Measurements from ENCODE around the gene NDRG4.

DNA sequence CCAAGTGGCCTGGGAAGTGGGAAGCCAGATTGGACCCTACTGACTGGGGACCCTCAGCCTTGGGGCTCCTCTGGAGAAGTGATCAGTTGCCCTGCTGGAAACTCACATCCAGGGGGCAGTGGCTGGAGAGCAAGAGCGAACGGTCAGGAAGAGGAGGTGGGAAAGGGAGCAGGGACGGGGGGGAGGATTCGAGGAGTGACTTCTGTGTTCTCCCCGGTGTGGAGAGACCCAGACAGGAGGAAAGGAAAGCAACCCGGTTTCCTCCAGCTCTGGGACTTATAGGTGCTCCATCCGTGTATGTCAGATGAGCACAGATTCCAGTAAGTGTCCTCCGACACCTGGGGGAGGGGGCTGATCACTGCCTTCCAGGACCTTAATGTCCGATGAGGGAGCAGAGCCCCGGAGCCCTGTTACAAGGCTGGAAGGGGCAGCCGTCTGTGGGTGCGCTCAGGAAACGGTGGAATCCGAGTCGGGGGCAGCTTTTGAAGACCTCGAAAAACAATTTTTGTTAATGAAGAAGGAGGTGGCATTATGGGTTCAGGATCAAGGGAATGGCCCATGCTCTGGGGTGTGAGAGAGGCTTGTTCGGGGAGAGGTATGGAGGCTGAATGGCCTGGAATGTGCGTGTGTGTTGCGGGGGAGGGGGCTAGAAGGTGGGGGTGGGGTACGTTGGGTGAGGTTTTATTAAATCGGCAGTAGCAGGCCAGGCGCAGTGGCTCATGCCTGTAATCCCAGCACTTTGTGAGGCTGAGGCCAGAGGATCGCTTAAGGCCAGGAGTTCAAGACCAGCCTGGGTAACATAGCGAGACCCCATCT, 34.8 kb upstream of the NDRG4 start:
- TF ChIP-seq POLR2AphosphoS5 (IDR thresholded peaks at IDR 0.05; ENCODE audit: insufficient read depth in 1 of 2, low read depth in 1 of 2) (no peak), POLR2A (IDR thresholded peaks at IDR 0.05) (no peak)
- TF ChIP-seq, protein P1, sequence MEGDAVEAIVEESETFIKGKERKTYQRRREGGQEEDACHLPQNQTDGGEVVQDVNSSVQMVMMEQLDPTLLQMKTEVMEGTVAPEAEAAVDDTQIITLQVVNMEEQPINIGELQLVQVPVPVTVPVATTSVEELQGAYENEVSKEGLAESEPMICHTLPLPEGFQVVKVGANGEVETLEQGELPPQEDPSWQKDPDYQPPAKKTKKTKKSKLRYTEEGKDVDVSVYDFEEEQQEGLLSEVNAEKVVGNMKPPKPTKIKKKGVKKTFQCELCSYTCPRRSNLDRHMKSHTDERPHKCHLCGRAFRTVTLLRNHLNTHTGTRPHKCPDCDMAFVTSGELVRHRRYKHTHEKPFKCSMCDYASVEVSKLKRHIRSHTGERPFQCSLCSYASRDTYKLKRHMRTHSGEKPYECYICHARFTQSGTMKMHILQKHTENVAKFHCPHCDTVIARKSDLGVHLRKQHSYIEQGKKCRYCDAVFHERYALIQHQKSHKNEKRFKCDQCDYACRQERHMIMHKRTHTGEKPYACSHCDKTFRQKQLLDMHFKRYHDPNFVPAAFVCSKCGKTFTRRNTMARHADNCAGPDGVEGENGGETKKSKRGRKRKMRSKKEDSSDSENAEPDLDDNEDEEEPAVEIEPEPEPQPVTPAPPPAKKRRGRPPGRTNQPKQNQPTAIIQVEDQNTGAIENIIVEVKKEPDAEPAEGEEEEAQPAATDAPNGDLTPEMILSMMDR (IDR thresholded peaks at IDR 0.05): no peak

All from vagina (tissue), 2 donors.